ENCODE results near the gene CBX8.

The CBX8 gene

DNA sequence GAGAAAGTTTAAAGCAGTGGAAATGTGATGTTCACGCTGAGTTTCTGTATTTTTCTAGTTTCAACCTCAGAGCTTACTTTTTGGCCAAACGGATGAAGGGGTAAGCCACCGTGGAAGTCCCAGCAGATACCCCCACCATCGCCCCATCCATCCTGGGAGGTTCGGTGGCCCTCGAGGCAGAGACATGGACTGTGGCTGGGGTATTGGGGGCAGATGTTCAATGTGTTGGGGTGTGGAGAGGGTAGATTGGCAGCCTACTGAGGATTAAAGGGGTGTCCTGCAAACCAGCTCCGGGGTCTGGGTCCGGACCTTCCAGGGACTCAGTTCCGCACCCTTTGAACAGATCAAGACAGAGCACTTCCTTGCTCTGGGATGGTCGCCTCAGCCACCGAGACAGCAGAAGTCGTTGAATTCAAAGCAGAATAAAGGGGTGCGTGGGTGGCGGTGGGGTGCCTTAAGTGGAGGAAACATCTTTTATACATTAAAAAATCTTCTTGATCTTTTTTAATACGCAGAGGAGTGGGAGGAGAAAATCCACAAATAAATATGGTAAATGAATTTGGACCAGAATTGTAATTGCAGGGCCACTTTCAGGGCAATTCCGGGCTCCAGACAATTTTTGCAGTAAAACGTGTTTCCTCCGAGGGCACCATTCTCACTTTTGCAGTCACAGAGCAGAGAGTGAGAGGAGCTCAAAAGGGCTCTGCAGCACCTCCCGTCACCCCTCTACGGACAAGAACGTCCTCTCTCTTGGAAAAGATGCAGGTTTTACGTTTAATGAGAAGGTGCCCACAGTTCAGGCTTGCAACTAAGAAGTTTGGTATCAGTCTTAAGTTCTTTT lies 8.2 kb upstream of the CBX8 start:
- ATAC-seq (no peak), DNase-seq (no peak)

DNA sequence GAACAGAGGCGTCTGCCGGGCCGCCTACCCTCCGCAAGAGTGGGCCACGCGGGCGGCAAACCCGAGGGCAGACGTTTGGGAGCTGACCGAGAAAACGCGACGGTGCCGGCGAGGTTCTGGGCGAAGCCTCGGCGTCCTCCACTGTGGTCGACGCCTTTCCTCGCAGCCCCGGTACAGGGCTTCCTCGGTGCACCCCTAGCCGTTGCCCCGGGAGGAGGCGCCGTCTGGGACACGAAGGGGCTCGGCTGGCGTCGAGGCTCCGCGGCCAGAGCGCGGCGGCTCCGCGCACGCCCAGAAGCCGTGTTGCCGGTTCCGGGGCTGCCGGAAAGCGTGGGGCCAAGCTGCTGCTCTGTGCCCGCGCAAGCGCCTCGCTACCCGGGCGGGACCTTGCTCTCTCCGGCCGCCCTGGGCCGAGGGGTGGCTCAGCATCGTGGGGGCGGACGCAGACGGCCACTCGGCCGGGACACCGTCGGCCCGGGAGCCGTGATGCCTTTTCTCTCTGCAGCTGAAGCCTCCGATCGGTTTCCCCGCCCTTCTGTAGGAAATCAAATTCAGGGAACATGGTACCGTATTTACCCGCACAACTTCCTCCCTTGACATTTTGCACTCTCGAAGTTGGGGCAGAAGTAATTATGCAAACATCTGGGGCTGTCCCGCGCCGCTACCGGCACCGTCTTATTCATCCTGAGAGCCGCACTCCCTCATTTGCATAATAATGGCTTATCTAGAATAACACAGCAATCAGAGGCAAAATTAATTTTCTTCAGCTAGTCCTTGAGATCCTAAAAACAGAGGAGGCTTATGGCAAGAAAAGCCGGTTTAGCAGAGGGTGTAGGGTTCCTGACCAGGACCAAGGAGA lies 7.3 kb upstream of the CBX8 start:
- DNase-seq = peak; percentile 77
- ATAC-seq = peak; percentile 85

DNA sequence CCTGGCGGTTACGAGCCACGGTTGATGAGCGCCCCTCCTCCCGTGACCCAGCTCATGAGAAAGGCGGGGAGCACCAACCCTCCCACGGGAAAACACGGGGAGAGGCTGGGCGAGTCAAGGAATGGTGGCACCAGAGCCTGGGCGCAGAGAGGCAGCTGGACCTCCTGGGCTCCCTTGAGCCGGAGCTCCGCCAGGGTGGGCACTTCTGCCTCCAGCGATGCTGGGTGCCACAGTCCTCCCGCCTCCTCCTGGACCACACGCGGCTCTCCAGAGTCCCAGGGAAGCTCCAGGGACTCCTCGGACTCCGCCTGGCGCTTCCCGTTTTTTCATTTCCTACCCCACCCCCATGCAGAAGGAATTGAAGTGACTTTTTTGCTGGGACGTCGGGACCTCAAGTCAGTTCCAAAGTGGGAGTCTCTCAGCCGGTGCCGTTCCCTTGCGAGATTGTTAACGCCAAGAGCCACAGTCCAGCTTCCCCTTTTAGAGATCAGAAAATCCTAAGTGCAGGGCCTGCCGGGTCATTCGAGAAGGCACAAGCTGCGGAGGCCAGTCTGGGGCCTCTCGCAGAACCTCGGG lies 6.6 kb upstream of the CBX8 start:
- no peak for ATAC-seq
- no peak for DNase-seq

DNA sequence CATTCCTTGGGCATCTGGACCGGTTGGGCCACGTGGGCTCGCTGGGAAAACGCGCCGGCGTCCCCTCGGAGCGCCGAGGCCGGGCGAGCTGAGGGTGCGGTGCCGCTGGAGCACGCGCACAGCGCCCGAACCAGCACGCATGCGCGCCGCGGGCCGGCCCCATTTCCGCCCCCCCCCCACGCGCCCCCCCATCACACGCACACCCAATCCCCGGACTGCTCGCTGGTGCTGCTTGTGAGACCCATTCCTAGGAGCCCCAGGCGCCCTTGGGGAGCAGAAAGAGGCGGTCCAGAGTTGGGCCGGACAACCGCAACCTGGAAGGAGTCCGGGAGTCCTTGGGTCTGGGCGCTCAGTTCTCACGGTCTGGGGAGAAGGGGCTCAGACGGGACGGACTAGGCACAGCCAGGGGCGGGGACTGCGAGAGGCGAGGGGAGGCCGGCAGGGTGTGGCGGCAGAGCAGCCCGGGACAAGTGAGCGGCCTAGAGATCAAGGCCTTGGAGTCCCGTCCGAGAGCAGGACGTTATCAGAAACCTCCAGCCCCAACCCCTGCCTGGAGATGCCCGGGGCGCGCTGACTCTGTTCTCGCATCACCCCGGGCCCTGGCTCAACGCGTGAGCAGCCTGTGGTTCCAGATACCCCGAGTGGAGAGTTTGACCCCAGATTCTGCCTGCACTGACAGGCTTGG lies 6.0 kb upstream of the CBX8 start:
- ATAC-seq (no peak), DNase-seq (no peak)

DNA sequence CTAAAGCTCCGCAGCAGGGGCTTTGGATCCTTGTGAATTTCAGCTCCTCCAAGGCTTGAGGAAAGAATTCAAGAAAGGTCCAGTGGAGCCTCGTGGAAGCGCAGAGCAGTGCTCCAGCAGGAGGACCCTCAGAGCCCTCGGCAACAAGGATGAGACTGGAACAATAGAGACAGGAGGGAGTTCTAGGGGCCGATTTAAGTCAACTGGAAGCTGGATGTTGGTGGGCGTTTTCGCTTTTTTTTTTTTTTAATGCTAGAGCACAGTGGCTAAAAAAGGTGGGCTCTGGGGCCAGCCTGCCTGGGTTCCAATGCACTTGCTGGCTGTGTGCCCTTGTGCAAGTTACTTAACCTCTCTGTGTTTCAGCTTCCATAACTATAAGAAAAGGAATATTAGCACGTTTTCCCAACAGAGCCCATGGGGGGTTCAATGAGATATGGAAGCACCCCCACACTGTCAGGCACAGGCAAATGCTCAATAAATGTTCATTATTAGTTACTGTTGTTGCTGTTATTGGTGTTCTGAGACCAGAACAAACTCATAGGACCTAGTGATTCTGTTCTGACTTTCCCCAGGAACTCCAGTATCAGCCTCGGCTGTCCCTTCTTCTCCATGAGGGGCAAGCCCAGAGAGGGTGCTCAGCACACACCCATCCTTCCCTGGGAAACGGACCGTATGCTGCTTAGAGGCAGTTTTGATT lies 5.3 kb upstream of the CBX8 start:
- DNase-seq (no peak), ATAC-seq (no peak)

DNA sequence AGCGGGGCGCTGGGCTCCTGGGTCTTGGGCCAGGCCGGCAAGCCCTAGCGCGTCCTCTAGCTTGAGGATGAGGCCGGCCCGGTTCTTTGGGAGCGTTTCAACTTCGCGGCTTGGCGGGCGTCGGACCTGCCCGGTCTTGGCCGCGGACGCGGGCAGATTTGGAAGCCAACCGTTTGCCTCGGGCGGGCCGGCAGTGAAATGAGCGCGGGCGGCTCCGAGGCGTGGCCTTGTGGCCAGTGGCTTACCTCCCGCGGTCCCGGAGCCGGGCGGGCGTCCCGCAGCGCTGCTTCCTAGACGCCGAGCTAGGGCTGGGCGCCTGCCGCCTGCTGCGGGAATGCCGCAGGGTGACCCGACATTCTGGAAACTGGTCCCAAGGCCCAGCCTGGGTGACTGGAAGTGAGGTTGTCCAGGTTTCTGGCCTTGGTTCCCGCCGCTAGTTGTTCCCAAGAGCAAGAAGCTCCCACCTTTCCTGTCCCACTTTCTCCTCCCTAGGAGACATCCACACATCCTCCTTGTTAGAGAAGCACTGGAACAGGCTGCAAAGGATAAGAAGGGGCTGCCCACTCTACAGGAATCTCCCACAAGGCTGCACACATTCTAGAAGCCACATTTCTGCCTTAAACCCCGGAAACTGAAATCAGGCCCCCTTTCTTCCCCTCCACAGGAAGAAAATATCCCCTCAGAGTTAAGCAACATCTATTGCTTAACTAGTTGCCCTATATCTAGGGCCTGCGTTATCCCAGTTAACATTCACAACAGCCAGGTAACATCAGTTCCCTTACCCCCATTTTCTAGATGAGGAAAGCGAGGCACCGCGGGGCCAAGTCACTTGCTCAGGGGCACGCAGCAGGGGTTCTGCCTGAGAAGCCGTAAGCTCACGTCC lies 4.5 kb upstream of the CBX8 start:
- DNase-seq (no peak), ATAC-seq (no peak)

DNA sequence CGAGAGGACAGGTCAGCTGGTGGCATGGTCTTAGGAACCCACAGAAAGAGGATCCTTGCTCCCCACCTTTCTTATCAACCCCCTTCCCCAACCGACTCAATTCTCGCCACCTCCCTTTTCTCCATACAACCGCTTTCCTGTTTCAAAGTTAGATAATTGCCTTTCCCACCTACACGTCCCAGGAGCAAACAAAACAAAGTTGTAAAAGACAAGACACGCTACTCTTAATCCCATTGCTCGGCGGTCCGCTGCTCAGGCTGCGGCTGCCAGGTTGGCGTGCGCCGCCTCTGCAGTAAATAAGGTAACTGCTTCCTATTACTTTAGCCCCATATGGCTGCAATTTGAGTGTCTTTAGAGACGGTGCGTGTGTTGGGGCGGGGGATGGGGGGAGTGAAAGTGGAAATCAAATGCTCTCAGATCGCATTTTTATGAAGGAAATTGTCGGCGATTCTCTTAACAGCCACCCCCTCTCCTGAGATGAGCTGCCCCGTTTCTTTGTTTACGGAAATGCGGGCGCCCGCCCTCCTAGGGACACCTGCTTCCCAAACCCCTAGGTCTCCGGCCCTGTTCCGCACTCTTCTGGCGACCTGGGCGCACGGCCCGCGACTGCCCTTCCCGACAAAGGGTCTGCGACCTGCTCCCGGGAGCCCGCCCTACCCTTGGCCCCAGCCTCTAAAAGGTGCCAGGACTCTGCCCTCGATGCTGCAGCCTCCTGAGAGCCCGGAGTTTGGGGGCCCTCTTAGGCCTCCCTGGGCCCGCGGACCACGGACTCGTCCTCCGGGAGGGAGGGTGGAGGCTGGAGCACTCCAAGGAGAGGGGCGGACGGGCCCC lies 3.7 kb upstream of the CBX8 start:
- peak; percentile 61 for DNase-seq
- no peak for ATAC-seq

DNA sequence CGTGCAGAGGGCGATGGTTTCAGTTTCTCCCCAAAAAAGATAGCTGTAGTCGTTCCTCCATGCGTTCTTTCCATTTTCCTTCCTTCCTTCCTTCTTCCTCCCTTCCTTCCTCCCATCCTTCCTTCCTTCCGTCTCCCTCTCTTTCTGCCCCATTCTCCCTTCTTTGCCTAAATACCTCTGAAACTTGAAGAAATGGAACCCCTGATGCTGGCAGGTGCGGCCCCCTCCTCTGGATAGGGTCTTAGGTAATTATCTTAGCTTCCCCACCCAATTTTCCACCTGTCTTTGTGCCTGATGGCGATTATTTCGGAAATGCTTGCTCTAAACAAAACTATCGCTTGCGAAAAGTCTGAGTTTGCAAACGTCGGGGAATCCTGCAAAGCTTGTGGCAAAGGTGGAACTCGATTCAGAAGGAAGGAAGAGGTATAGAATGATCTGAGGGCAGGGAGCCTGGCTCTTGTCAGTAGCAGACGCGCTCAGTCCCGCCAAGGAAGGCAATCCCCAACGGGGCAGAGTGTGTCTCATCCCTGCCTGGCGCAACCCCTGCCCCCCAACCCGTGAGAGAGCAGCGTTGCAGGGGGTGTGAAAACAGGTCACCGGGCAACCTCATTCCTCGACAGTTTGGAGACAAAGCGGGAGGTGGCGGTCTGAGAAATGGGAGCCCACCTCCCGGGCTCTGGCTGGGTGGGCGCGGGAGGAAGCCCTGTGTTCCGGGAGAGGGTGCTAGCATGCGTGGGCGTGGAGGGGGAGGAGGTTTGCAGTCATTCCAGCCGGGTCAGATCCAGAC lies 2.9 kb upstream of the CBX8 start:
- ATAC-seq (no peak), DNase-seq (no peak)

DNA sequence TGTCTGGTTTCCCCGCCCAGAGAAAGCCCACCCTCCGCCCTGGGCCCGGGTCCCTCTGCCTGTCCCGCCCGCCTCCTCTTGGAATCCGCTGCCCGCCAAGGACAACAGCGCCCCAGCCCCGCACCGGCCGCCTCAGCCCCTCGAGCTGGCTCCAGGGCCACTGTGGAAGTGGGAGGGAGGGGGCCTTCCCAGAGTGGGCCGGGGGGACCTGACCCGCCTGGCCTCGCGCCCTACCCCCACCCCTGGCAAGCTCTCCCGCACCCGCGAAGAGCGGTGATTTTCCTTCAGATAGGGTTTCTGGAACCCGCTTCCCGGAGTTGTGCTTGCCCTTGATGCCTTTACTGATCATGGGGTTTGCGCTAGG lies 2.3 kb upstream of the CBX8 start:
- ATAC-seq = no peak

DNA sequence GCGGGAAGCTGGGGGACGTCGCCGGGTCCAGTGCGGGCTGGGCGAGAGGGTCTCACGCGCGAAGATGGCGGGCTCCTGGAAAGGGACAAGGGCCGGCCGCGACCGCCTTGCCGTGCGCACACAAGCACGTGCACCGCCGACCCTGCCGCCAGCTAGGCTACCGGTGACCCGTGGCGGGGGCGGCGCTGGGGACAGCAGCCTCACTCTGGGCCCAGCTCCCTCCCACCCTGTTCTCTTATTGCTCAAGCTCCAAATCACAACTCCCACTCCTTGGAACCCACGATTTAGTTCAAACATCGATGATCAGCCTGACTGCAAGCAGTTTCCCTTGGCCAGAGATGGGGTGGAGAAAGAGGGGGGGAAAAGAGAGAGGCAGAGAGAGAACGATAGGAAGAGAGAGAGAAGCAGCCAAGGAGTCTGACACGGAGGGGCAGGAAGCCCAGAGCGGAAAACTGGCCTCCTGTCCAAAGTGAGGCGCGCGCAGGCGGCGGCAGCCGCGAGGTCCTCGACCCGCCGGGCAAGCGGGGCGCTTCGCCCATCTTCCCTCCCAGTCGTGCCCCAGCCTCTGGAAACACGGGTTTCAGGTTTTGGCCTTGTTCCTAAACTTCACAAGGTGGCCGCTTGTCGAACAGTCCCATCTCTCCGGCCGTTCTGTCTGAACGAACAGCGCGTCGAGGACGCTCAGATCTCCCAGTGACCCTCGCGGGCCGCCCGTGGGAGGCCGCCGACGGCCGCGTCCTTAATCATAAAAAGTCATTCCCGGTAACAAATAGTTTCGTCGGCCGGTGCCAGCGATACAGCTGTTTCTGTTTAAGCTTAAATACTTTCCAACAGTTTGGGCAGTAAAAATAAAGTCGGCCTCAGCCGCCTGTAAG lies 1.7 kb upstream of the CBX8 start:
- DNase-seq (no peak), ATAC-seq (no peak)

More for the DNA sequence above, 2.3 kb upstream of the CBX8 start:
- DNase-seq = no peak

DNA sequence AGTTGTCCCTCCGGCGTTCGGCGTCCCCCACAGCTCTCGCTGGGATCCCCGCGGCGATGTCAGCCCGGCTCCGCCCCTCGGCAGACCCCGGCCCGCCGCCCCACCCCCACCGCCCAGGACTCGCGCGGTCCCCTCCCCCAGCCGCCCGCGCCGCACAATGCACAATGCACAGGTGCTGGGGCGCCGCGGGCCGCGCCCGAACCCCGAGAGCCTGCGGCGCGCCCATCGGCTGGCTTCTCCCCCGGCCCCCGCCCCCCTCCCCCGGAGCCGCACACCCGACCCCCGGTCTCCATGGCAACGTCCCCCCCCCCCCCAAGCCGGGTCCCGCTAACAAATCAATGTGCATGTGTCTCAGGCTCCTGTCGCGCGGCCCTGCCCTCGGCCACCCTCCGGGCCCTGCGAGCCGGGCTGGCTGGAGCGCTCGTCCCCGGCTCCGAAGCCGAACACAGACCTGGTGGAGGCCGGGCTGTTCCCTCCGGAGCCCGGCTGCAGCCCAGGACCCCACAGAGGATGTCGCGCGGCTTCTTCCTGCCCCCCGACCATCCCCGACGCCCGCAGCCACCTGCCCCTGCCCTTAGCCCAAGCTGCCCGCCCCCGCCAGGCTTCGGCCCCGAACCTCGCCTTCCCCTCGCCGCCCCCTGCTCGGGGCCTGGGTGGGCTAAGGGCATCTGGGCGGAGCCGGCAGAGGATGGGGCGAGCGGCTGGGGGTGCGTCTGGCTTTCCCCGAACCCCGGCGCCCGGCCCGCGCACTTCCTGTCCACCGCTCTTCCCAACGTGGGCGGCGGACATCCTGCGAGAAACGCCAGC lies 818 bp upstream of the CBX8 start:
- DNase-seq = no peak
- ATAC-seq = peak; percentile 19

DNA sequence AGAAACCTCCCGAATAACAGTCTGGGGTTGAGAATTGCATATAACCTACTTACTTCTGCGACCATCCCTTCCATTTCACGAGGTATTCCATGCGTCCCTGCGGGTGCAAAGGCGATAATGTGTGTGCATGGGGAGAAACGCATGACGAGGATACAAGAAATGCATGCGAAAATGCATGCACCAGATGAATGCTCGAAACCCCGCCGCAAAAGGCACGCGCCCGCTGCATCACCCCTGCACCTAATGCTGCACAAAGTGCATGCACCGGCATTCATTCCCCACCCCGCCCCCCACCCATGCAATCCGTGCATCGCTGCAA lies 474 bp downstream of the CBX8 start:
- ATAC-seq (no peak), DNase-seq (no peak)

DNA sequence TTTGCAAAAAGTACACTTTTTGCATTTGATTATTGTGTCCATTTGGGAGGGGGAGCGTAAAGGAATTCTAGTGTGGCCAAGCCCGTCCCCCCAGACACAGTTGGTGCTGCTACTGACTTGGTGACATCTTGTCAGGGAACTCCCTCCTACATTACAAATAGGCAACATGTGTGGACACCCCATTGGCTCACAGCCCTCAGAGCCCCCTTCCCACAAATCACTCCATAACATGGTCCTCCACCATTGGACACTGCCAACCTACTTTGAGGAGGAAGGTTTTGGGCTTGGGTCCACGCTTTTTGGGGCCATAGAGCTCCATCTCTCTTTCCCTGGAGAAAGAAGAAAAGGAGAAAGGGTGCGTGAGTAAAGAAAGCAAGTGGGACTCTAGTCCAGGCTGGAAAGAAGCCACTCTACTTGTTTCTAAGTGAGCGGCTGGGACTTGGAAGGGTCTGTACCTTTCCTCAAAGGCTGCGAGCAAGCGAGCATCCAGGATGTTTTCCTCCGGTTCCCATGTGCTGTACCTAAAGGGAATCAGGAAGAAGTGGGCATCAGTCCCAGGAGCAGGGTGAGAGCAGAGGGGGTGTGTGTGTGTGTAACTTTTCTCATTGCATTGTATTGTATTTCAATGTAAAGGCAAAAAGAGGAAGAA lies 958 bp downstream of the CBX8 start:
- ATAC-seq (no peak), DNase-seq (no peak)

DNA sequence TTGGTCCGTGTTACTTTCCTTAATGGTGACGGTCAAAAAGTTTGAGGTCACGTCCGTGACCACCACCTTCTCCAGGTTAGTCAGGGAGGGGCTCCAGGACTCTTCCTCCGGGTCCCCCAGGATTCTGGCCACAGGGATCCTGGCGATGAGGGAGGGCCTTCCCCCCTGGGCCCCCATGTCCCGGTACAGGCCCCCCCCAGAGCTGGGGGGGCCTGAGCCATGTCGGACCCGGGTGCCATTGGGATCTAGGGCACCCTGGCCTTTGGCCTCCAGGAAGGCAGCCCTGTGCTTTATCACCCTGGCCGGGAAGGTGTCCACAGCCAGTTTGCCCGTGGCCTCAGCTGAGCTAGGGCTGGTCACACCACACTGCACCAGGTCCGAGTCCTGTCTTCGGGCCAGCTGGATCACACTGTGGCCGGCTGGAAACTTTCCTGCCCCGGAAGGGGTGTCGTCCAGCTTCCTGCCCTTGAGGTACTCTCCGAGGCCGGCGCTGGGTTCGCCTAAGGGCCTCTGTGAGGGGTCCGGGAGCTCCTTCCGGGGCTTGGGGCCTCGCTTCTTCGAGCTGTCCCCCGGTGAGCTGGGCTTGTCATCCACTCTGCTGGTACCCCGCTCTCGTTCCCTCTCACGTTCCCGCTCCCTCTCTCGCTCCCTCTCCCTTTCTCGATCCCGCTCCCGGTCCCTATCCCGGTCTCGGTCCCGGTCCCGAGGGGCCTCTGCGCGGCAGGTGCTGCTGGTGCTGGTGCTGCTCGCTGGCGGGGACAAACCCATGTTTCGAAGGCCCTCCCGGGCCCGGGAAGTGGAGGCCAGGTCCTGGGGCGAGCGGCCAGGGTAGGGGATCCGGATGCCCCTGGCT lies 2.0 kb downstream of the CBX8 start:
- DNase-seq = no peak
- no peak for ATAC-seq

DNA sequence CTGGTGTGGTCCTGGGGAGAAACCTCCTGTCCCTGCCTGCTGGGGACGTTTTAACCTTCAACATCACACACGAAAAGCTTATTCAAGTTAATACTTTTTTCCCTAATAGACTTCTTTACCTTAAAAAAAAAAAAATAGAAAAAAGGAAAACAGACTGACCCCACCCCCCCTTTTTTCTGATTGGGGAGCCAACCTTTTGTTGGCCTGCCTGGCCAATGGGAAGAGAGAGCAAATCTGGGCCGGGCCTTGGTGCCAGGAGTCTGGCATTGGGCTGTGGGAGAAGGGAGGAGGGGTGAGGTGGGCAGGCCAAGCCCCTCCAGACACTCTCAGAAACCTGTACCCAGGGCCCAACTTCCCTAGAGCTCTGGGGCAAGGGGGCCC lies 3.0 kb downstream of the CBX8 start:
- DNase-seq = no peak

More for the DNA sequence above, 3.0 kb downstream of the CBX8 start:
- ATAC-seq = no peak
